Measurements from ENCODE around the gene MVB12B. TPM values are rescaled to one million over a fixed set of nuclear protein-coding genes. Genes with fewer than 3 reads are reported as not detected.

The MVB12B gene
- total RNA-seq, 1 experiment from 2014 or later = 10.9 TPM

DNA sequence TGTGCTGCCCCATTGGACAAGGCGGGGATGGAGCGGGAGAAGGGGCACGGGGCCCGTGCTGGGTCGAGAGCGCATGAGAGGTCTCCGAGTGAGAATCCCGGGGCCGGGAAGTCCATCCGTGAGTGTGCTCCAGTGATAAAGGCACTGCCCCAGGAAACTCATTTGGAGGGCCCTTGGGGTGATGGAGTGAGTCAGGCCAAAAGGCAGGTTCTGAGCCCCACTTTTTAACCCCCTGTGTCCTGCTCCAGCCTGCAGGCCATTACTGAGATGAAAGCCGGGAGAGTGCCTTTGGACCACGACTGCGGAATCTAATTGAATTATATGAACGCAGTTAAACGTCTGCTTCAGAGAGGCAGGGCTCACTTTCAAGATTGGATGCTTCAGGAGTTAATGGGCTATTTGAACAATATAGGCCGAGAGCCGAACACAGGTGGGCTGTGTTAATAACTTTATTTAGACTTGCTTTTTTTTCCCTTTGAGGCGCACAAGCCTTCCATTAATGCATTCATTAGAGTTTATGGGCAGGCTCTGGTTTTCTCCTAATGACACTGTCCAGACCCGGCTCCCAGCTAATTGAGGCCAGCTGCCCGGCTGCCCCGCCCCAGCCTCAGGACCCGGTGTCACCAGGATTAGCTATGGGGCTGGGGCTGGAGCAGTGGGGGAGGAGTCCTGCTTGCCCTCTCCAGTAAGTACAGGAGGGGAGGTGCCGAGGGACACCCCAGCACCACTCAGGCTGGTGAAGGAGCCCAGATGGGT lies 208.0 kb downstream of the MVB12B start:
- POLR2A ChIA-PET = no interaction called here
- BruUV-seq (replicated peaks) = no TSS peak
- no peaks in the 10 kb centered on the region for H4K20me1 ChIP-seq (ENCODE audit: insufficient read depth)
- H3K4me1 ChIP-seq (ENCODE audit: control insufficient read depth in 1 of 2, insufficient read depth in 2 of 2, low read length in 2 of 2) = no peaks in the 10 kb centered on the region
- H3K27me3 ChIP-seq (ENCODE audit: insufficient read depth, low read length) = no peaks in the 10 kb centered on the region
- H3K36me3 ChIP-seq (ENCODE audit: control insufficient read depth in 1 of 2, insufficient read depth in 2 of 2, low read length in 2 of 2) = no peaks in the 10 kb centered on the region
- H3K9me2 ChIP-seq (ENCODE audit: insufficient read depth) = no peaks in the 10 kb centered on the region
- DNase-seq (ENCODE audit: low read depth, low spot score) (no peak), ATAC-seq (no peak)
- CTCF ChIA-PET = no interaction called here
- no peak overlapping the region for H3K4me3 ChIP-seq (replicated peaks in 1 of 2; ENCODE audit: low read depth in 1 of 2, low read length in 2 of 2)
- no peak overlapping the region for H3K27ac ChIP-seq (ENCODE audit: low read depth, low read length)
- H3K9ac ChIP-seq (ENCODE audit: low read length) = no peak overlapping the region
- no peak overlapping the region for H2AFZ ChIP-seq (ENCODE audit: low read depth, low read length, poor library complexity, severe bottlenecking)
- H3K79me2 ChIP-seq (ENCODE audit: insufficient read depth, low read length) = no peaks in the 10 kb centered on the region
- TF ChIP-seq ZFX (IDR thresholded peaks at IDR 0.05) (no peak), CEBPB (IDR thresholded peaks at IDR 0.05; ENCODE audit: low read depth) (no peak), EZH2 (IDR thresholded peaks at IDR 0.05) (no peak), SP1 (IDR thresholded peaks at IDR 0.05; ENCODE audit: low read depth) (no peak)
- TF ChIP-seq, protein P1, sequence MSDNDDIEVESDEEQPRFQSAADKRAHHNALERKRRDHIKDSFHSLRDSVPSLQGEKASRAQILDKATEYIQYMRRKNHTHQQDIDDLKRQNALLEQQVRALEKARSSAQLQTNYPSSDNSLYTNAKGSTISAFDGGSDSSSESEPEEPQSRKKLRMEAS (IDR thresholded peaks at IDR 0.05) = no peak
- H3K4me2 ChIP-seq (ENCODE audit: low read length) = no peak overlapping the region
- no peaks in the 10 kb centered on the region for H3K9me3 ChIP-seq (ENCODE audit: control insufficient read depth in 1 of 2, insufficient read depth in 1 of 2, low read depth in 1 of 2, low read length in 2 of 2)
- intact Hi-C loops (cut with micrococcal nuclease) = no loop called here
- RAD21 ChIA-PET (ENCODE audit: low non-redundant PET in 1 of 2, low total read pairs in 2 of 2, uncharacterized antibody in 2 of 2, unreplicated experiment in 2 of 2) = no interaction called here

DNA sequence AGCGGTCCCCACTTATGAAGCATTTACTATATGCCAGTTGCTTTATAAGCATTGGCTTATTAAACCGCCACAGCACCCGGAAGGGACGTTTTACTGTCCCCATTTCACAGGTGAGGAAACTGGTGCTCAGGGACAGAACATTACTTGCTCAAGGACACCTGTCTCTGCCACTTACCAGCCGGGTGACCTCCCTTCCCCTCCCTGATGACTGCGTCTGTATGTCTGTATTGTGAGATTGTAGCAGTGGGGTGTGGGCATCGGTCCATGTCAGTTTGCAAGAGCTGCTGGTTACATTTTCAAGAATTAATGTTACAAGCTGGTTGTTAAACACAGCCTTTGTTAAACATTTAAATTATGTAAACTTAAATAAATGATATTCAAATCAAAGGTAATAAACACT lies 209.5 kb downstream of the MVB12B start:
- Histone ChIP-seq H3K9ac (ENCODE audit: low read length) (no peak overlapping the region), H3K4me3 (replicated peaks in 1 of 2; ENCODE audit: low read depth in 1 of 2, low read length in 2 of 2) (no peak overlapping the region), H3K9me2 (ENCODE audit: insufficient read depth) (no peaks in the 10 kb centered on the region), H2AFZ (ENCODE audit: low read depth, low read length, poor library complexity, severe bottlenecking) (no peak overlapping the region), H3K4me2 (ENCODE audit: low read length) (no peak overlapping the region), H3K36me3 (ENCODE audit: control insufficient read depth in 1 of 2, insufficient read depth in 2 of 2, low read length in 2 of 2) (no peaks in the 10 kb centered on the region), H3K79me2 (ENCODE audit: insufficient read depth, low read length) (no peaks in the 10 kb centered on the region), H3K27me3 (ENCODE audit: insufficient read depth, low read length) (no peaks in the 10 kb centered on the region), H3K9me3 (ENCODE audit: control insufficient read depth in 1 of 2, insufficient read depth in 1 of 2, low read depth in 1 of 2, low read length in 2 of 2) (no peaks in the 10 kb centered on the region), H4K20me1 (ENCODE audit: insufficient read depth) (no peaks in the 10 kb centered on the region), H3K4me1 (ENCODE audit: control insufficient read depth in 1 of 2, insufficient read depth in 2 of 2, low read length in 2 of 2) (no peaks in the 10 kb centered on the region), H3K27ac (ENCODE audit: low read depth, low read length) (no peak overlapping the region)
- no TSS peak for BruUV-seq (replicated peaks)
- TF ChIP-seq EZH2phosphoT487 (IDR thresholded peaks at IDR 0.05; ENCODE audit: borderline replicate concordance) (no peak), YY1 (IDR thresholded peaks at IDR 0.05; ENCODE audit: extremely low read depth, insufficient replicate concordance, low read depth, low read length) (no peak), ZFX (IDR thresholded peaks at IDR 0.05) (no peak), EZH2 (IDR thresholded peaks at IDR 0.05) (no peak), ELF1 (IDR thresholded peaks at IDR 0.05; ENCODE audit: borderline replicate concordance, low read depth) (no peak), SP1 (IDR thresholded peaks at IDR 0.05; ENCODE audit: low read depth) (no peak), FOSL1 (IDR thresholded peaks at IDR 0.05; ENCODE audit: low read depth) (no peak), EGR1 (IDR thresholded peaks at IDR 0.05; ENCODE audit: low read depth) (no peak)
- TF ChIP-seq, protein P2, sequence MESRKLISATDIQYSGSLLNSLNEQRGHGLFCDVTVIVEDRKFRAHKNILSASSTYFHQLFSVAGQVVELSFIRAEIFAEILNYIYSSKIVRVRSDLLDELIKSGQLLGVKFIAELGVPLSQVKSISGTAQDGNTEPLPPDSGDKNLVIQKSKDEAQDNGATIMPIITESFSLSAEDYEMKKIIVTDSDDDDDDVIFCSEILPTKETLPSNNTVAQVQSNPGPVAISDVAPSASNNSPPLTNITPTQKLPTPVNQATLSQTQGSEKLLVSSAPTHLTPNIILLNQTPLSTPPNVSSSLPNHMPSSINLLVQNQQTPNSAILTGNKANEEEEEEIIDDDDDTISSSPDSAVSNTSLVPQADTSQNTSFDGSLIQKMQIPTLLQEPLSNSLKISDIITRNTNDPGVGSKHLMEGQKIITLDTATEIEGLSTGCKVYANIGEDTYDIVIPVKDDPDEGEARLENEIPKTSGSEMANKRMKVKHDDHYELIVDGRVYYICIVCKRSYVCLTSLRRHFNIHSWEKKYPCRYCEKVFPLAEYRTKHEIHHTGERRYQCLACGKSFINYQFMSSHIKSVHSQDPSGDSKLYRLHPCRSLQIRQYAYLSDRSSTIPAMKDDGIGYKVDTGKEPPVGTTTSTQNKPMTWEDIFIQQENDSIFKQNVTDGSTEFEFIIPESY (IDR thresholded peaks at IDR 0.05; ENCODE audit: extremely low read depth, insufficient replicate concordance, low read length) = no peak
- DNase-seq (ENCODE audit: low read depth, low spot score) (no peak), ATAC-seq (no peak)
- POLR2A ChIA-PET = no interaction called here
- CTCF ChIA-PET = interaction anchor here (1.7 kb wide), 1 partner anchor 37 kb away, joined by 4 read pairs; no protein-coding TSS in a partner anchor
- intact Hi-C loops (cut with micrococcal nuclease) = no loop called here
- RAD21 ChIA-PET (ENCODE audit: low non-redundant PET in 1 of 2, low total read pairs in 2 of 2, uncharacterized antibody in 2 of 2, unreplicated experiment in 2 of 2) = no interaction called here

Measured in HCT116 (cell line).